ENCODE data around the gene SDHB.

The SDHB gene

GRCh38 chr1:17078991-17079868, 25.4 kb upstream of the SDHB start:
- DNase-seq (ENCODE audit: low read depth) = no peak

GRCh38 chr1:17075470-17076255, 21.8 kb upstream of the SDHB start:
- TF ChIP-seq CTCF (IDR thresholded peaks at IDR 0.05; ENCODE audit: control insufficient read depth, insufficient read depth, low read depth, low read length, missing control alignments) = peak; percentile 54
- DNase-seq (ENCODE audit: low read depth) = no peak
- H3K4me3 ChIP-seq (ENCODE audit: control insufficient read depth, low read depth, low read length) = no peak overlapping the region

More at GRCh38 chr1:17078991-17079868, 25.4 kb upstream of the SDHB start:
- no peak overlapping the region for H3K4me3 ChIP-seq (ENCODE audit: control insufficient read depth, low read depth, low read length)
- no peak for TF ChIP-seq CTCF (IDR thresholded peaks at IDR 0.05; ENCODE audit: control insufficient read depth, insufficient read depth, low read depth, low read length, missing control alignments)

GRCh38 chr1:17071794-17072193, 18.0 kb upstream of the SDHB start:
- no peak for DNase-seq (ENCODE audit: low read depth)

GRCh38 chr1:17070163-17070525, 16.3 kb upstream of the SDHB start:
- DNase-seq (ENCODE audit: low read depth) = no peak
- no peak for TF ChIP-seq CTCF (IDR thresholded peaks at IDR 0.05; ENCODE audit: control insufficient read depth, insufficient read depth, low read depth, low read length, missing control alignments)
- no peak overlapping the region for H3K4me3 ChIP-seq (ENCODE audit: control insufficient read depth, low read depth, low read length)

More at GRCh38 chr1:17071794-17072193, 18.0 kb upstream of the SDHB start:
- no peak for TF ChIP-seq CTCF (IDR thresholded peaks at IDR 0.05; ENCODE audit: control insufficient read depth, insufficient read depth, low read depth, low read length, missing control alignments)
- H3K4me3 ChIP-seq (ENCODE audit: control insufficient read depth, low read depth, low read length) = no peak overlapping the region

GRCh38 chr1:17069452-17070162, 15.8 kb upstream of the SDHB start:
- no peak for DNase-seq (ENCODE audit: low read depth)
- TF ChIP-seq CTCF (IDR thresholded peaks at IDR 0.05; ENCODE audit: control insufficient read depth, insufficient read depth, low read depth, low read length, missing control alignments) = no peak
- H3K4me3 ChIP-seq (ENCODE audit: control insufficient read depth, low read depth, low read length) = no peak overlapping the region

- DNase-seq (ENCODE audit: low read depth) = no peak
- no peak for TF ChIP-seq CTCF (IDR thresholded peaks at IDR 0.05; ENCODE audit: control insufficient read depth, insufficient read depth, low read depth, low read length, missing control alignments)
- no peak overlapping the region for H3K4me3 ChIP-seq (ENCODE audit: control insufficient read depth, low read depth, low read length)
These were observed 15.0 kb upstream of the SDHB start for GRCh38 chr1:17068789-17069188.

All from AG09309 (cell line).